Renal pelvis (tissue), 4 donors: Measurements from ENCODE around the gene WDR31. TPM values are rescaled to one million over a fixed set of nuclear protein-coding genes. Genes with fewer than 3 reads are reported as not detected.
"Not testable (repeated sequence)": the region's sequence is repeated elsewhere in the genome, so short reads cannot be mapped to it uniquely, and the experiment has no call there.

Experiments used
- DNase-seq: peaks from one replicate; pipeline ENCODE4 v3.0.0-alpha.2; 2013
- polyA plus RNA-seq, 3 donors: library from polyadenylated mRNA; unstranded; fragments of 120-200 nt; gene quantifications; one replicate each; pipeline ENCODE4 v1.2.1, GENCODE V29; 2013; ENCODE audit not compliant: insufficient read length in 3 of 3

WDR31 gene
- polyA plus RNA-seq, 3 donors = 5.0 to 8.4 (median 8.4) TPM

GRCh38 chr9:113369855-113370140 lies 29.7 kb upstream of the WDR31 start:
- DNase-seq = no peak

DNA sequence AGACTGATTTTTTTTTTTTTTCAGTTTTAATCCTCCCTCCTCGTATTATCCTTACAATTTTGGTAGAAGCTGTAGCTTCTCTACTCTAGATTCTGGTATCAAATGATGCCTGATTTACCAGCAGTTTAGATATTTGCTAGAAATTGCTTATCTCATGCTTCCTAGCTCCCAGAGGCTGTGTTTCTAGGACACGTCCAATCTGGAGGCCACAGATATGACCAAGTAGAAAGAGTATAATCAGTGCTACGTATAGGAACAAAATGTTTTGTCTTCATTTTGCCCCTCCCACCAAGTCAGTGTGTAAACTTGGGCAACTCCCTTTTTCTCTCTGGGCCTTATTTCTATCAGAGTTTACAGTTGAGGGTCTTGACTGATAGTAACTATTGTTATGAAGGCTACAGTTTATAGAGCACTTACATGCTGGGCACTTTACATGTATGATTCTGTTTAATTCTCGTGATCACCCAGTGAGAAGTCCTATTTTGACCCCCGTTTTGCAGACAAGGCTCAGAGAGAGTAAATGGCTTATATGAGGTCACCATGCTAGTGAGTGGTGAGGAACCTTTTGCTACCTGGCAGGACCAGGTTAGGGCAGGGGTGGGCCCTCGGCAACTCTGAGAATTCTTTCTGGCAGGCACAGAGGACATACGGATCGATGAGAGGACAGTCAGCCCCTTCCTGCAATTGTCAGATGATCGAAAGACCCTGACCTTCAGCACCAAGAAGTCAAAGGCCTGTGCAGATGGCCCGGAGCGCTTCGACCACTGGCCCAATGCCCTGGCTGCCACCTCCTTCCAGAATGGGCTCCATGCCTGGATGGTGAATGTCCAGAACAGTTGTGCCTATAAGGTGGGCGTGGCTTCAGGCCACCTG lies 29.1 kb upstream of the WDR31 start:
- no peak for DNase-seq

- DNase-seq = no peak
Measured at GRCh38 chr9:113368348-113368981, 28.4 kb upstream of the WDR31 start.

GRCh38 chr9:113365652-113366051 lies 25.6 kb upstream of the WDR31 start:
- not testable (repeated sequence) for DNase-seq

- DNase-seq = no peak
Measured at GRCh38 chr9:113364951-113365350, 24.9 kb upstream of the WDR31 start.

GRCh38 chr9:113363336-113363735 lies 23.3 kb upstream of the WDR31 start:
- no peak for DNase-seq

DNA sequence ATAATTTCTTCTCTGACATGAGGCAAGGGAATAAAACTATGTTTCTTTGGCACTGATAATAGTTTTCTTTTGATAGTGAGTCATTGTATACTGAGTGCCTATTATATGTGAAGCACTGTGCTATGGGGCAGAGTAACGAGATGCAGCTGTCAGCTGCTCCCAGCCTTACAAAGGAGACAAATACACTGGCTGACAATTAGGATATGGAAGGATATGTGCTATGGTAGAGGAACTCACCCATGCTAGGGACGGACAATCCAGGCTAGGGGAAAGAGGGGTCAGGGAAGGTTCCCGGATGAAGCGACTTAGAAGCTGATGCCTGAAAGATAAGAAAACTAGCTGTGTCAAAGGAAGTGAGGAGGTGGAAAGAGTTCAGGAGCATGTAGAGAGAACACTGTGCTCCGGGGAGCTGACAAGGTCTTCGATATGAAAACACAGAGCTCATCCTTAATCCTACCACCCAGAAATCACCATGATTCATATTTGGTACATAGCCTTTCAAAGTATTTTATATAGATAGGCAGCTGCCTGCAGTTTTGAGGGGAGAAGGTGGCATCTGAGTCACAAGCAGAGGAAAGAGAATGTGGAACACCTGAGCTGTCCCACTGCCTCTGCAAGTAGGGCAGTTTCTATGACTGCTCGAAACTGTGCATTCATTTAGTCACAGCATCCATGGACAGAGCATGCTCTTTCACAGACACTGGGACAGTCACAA lies 21.4 kb upstream of the WDR31 start:
- DNase-seq = no peak

GRCh38 chr9:113360242-113360842 lies 20.3 kb upstream of the WDR31 start:
- DNase-seq = no peak

DNA sequence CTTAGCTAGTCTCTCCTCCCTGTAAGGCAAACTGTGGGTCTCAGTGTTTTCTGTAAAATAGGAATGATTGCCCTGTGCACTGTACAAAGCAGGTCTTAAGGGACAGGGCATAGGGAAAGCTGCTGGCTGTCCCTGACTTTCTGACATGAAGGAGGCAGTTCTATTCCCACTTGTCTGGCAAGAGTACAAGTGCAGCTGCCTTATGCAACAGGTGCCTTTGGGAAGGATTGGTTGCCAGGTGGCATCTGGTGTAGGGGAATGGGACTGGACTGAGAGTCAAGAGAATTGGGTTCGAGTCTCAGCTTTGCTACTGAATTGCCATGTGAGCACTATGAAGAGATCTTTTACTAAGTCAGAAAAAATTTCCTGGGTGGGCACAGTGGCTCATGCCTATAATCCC lies 19.3 kb upstream of the WDR31 start:
- no peak for DNase-seq

GRCh38 chr9:113356686-113357292 lies 16.7 kb upstream of the WDR31 start:
- DNase-seq = no peak

GRCh38 chr9:113355040-113355596 lies 15.0 kb upstream of the WDR31 start:
- no peak for DNase-seq

GRCh38 chr9:113352411-113352810 lies 12.3 kb upstream of the WDR31 start:
- no peak for DNase-seq

GRCh38 chr9:113352006-113352405 lies 11.9 kb upstream of the WDR31 start:
- no peak for DNase-seq

GRCh38 chr9:113350937-113351336 lies 10.9 kb upstream of the WDR31 start:
- DNase-seq = no peak

GRCh38 chr9:113350107-113350661 lies 10.1 kb upstream of the WDR31 start:
- no peak for DNase-seq

GRCh38 chr9:113349445-113350094 lies 9.5 kb upstream of the WDR31 start, which contains the start of gene BSPRY:
BSPRY (plus strand) TSS chr9:113349541; CDS start chr9:113349580, 39 bp downstream.
- DNase-seq = no peak

DNA sequence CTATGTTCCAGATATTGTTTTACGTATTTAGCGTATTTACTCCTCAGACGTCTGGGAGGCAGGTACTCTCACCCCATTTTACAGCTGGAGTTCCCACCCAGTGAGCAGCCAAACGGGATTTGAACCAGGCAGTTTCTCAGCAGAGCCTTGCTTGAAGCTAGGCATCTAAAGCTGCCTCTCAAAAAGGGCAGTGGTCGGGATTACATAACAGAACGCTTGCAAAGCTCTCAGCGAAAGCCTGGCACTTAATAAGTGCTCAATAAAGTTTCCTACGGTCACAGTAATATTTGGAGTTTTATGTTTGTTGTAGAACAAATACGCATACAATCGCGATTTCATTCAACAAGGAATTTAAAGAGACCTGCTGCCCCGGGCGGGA lies 9.0 kb upstream of the WDR31 start:
- no peak for DNase-seq

DNA sequence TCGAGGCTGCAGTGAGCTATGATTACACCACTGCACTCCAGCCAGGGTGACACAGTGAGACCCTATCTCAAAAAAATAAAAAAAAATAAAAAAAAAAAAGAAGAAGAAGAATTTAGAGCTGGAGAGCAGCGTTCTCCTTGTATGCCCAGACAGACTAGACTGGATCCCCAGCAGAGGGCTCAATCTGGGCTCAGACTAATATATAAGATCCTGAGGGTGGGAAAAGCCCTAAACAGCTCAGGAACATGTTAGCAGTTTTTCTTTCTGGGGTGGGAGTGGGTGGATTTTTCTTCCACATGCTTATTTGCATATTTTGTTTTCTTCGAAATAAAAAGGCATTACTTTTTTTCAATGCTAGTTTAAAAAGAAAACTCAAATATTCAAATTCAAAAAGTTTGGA lies 8.4 kb upstream of the WDR31 start:
- no peak for DNase-seq

DNA sequence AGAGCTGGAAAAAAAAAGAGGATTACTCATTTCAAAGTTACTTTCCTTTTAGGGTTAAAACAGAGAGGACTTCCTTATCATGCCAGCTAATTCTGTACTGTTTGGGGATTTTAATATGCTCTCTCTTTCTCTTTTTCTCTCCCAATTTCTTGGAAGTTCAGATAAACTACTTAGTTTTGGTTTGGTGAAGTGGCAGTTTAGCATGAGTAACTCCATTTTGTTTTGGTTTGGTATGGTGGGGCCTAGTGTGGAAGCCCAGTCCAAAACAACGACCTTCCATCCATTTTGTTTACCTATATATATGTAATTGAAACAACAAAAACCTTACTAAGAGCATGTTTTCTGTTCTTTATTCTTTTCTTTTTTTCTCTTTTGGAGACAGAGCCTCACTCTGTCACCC lies 5.6 kb upstream of the WDR31 start:
- no peak for DNase-seq

DNA sequence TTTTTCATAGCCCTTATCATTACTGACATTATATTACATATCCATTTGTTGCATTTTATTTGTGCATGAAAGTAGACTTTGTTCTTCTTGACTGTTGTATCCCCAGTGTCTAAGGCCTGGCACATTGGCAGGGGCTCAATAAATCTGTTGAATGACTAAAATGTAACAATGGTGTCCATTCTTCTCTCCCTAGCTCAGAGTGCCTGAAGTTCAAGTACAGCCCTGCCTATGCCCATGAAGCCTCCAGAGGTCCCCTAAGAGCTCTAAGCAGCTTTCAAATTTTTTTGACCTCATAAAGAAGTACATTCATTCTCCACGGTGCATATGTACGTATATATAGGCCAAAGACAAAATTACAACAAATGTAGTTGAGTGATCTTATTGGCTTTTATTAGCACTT lies 5.1 kb upstream of the WDR31 start:
- DNase-seq = no peak

- peak; percentile 80 for DNase-seq
Measured at GRCh38 chr9:113343732-113344231, 3.7 kb upstream of the WDR31 start.
